NCI-H1417 (cell line): ENCODE results near the gene SMIM38.
"Not testable (repeated sequence)": the region's sequence is repeated elsewhere in the genome, so short reads cannot be mapped to it uniquely, and the experiment has no call there.

Experiments used
- DNase-seq, 3 experiments: peaks; one replicate each; lab custom pipeline; 2025; lab: John Stamatoyannopoulos, UW

SMIM38 gene

DNA sequence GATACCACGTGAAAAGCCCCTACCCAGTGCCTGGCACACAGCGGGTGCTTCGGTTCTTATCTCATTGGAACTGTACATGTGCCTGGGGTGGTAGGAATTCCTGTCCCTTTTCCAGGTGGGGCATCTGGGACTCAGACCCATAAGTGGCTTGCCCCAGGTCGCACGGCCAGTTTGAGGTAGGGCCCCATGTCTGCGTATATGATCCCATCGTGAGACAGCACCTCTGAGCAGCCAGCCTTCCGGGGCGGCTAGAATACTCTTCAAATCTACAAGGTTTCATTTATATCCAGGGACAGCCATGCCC, 33.5 kb upstream of the SMIM38 start:
- no peak for DNase-seq

DNA sequence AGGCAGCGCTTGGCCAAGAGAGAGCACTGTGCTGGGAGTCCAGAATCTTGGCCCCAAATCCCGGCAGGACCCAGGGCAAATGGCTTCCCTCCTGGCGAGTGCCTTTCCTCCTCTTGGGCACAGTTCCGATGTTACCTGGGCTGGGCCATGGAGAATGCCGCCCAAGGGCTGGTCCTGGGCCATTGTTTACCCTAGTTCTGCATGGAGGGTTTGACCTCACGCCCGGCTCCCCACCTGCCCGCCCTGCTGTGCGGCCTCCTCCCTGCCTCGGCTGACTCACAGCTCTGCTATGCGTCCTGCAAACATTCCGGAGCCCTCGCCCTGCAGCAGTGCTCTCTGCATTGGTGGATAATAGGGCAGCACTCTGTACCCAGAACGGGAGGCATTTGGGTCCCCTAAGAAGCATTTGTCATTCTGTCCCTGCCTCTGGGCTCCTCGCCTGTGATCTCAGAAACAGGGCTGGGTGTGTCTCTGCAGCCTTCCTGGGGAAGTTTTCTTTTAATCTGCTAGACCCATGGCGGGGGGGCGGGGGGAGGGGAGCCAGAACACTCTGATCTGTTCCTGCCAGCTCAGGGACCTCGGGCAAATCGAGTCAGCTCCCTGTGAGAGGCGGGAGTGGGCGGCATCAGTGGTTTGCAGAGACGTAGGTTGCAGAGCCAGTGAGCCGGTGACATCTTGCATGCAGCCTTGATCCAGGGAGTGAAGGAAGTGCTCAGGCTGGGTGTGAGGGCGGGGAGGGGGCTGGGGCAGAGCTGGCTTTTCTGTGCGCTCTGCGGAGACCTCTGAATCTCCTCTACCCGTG, 32.9 kb upstream of the SMIM38 start:
- peak in 2 of 3 experiments; percentile 12 to 41 for DNase-seq

DNA sequence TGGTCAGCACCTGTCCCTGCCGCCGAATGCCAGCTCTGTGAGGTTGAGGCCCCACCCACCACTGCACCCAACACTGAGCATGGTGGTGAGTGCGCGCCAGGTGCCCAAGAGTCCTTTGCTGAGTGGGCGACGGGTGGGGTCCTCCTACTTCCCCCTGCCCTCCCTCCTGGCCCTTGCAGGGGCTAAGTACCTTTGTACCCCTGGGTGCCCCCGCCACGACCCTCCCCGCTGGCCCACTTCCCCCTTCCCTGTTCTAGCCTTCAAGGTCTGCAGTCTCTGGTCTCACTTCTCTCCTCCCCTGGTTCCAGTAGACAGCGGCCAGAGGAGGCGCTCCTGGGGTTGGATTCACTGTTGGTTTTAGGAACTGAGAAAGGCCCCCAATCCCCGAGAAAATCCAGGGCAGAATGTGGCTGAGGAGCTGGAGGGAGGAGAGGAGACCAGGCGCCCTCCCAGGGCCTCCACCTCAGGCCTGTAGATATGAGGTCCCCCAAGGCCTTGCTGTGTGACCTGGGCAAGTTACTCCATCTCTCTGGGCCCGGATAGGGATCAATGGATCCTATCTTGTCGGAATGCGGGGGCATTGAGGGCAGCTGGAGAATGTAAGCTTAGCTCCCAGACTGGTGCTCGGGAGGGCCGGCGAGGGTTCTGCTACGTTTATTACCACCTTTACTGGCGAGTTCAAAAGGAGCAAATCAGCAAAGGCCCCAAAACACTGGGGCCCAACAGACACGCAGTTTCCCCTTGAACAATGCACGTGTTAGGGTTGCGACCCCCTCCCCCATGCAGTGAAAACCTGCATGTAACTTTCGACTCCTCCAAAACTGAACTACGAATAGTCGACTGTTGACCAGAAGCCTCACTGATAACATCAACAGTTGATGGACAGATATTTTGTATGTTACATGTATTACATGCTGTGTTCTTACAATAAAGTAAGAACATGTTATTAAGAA, 31.9 kb upstream of the SMIM38 start:
- no peak for DNase-seq

DNA sequence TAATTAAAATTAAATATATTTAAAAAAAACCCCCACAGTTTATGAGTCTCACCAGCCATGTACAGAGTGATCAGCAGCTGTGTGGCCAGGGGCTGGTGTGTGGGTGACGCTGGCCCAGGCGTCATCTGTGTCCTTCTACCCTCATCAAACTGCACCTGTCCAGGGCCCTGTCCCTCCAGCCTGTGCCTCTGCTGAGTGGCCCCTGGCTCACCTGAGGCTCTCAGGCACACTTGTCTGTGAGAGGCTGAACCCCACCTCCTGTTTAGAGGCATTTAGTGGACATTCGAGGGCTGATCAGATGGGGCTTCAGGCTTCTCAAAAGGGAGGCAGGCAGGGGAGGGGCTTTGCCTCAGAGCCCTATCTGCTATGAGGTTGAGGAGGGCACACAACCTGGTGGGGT, 29.9 kb upstream of the SMIM38 start:
- no peak for DNase-seq

DNA sequence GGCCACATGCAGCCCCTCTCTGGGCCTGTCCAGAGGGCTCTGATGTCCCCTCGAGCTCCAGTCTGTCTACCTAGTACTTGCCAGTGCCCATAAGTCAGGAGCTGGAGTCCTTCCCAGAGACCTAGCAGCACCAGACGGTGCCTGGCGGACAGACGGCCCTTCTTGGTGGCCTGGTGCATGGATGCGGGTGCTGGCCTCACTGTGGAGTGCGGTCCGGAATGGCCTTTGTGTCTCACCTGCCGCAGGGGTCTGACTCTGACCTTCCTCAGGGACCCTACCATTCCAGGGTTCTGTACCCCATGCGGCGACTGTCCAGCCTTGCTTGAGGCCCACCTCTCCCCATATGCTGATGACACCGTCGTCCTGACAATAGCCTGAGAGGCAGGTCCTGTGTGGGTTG, 29.4 kb upstream of the SMIM38 start:
- no peak for DNase-seq

DNA sequence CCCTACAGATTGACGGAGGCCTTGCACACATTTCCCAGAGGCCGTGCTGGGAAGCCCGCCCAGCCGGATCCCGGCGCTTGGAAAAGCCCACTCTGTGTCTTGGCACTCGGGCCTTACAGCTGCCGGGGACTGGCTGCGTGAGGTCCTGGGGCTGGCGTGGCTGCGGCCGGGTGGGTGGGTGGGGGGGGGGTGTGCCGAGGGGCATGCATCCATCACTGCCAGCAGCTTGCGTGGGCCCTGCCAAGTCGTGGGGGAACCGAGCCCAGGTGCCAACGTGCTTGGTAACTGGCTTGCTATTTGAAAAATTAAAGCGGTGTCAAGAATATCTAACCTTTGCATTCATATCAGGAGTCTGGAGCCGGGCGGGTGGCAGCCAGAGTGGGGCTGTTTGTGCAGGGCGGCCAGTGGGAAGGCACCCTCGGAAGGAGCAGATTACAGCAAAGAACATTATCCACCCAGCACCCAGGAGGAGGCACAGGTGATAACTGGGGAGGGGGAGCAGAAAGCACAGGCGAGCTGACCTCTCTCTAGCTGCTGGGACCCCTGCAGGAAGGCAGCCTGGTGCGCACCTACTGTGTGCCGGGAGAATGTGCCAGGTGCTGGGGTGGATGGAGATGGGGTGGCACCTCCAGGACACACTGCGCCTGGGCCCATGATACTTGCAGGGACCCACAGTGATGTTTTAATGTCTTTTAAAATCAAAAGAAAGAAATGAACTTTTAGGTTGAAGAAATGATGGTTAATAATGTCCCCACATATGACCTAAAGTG, 28.5 kb upstream of the SMIM38 start:
- no peak for DNase-seq

DNA sequence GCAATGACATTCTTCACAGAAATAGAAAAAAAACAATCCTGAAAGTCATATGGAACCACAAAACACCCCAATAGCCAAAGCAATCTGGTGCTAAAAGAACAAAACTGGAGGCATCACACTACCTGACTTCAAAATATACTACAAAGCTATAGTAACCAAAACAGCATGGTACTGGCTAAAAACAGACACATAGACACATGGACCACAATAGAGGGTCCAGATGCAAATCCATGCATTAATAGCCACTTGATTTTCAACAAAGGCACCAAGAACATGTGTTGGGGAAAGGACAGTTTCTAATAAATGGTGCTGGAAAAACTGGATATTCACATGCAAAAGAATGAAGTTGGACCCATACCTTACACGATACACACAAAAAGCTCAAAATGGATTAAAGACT, 27.9 kb upstream of the SMIM38 start:
- no peak for DNase-seq

DNA sequence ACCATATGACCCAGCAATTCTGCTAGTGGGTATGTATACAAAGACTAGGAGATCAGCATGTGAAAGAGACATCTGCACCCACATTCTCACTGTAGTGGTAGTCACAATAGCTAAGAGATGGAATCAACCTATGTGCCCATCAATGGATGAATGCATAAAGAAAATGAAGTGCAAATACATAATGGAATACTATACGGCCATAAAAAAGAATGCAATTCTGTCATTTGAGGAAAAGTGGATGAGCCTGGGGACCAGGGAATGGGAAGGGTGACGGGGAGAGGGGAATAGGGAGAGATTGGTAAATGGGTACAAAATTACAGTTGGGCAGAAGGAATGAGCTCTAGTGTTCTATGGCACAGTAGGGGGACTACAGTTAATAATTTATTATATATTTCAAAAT, 26.7 kb upstream of the SMIM38 start:
- no peak for DNase-seq

DNA sequence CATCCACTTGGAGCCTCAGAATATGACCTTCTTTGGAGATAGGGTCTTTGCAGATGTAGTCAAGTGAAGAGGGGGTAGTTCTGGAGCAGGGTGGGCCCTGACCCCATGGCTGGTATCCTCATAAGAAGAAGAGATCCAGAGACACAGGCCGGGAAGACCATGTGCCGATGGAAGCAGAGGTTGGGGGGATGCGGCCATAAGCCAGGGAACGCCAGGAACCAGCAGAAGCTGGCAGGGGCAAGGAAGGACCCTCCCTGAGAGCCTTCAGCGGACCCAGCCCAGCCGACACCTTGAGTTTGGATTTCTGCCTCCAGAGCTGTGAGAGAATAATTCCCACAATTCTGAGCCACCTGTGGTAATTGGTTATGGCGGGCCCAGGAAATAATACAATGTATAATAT, 26.1 kb upstream of the SMIM38 start:
- DNase-seq = no peak

DNA sequence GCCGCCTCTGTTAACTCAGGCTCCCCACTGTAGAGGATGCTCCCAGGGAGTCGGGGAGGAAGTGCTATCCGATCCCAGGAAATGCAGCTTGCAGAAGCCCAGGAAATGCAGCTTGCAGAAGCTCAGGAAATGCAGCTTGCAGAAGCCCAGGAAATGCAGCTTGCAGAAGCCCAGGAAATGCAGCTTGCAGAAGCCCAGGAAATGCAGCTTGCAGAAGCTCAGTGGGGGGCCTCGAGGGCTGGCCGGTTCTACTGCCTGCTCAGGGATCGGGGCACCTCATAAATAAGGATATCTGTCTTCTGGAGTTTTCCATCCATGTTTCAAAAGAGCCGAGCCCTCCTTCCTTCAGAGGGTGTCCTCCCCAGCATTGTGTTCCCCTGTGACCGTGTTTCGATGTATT, 25.1 kb upstream of the SMIM38 start:
- no peak for DNase-seq

DNA sequence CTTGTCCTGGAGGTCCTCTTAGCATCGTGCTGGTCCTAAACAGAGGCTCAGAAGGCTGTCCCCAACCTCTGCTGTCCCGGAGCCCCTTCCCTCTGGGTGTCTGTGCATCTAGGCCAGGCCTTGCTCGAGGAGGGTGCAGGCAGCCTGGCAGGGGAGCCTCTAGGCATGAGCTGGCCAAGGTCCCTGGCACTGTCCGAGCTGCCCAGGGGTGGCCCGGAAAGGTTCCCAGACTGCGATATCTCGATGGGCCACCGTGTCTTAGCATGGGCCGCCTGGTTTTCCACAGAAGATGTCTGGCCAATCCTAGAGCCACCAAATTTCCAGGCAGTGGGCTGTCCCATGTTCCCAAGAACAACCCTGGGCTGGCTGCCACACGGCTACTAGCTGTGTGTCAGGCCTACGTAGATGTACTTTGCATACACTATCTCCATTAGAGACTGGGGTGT, 24.6 kb upstream of the SMIM38 start:
- DNase-seq = no peak

DNA sequence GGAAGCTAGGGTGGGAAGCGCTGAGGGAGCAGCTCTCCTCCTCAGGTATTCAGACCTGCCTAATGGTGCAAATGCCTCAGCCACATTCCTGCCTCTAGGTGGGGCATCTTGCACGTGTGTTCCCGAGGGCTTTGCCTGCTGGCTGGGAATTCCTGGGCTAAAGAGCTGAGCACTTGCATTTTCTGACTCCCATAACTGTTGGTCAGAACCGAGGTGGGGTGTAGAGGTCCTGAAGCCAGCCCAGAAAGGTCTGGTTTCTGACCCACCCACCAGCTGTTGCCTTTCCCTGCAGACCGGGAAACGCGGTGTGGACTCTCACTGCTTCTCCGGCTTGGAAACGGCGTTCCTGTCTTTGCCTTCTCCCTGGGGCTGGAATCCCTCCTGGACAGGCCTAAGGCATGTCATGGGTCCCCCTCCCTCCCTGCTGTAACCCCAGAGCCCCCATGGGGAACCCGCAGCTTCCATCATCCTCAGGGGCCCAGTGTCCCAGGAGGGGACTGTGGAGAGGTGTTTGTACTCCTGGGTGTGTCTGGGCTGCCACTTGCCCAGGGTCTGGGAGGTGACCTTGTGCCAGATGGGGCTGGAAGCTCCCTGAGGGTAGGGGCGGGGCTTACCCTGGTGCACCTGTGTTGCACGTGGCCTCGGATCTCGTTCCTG, 24.0 kb upstream of the SMIM38 start:
- DNase-seq = peak in 2 of 3 experiments; percentile 43 to 69

DNA sequence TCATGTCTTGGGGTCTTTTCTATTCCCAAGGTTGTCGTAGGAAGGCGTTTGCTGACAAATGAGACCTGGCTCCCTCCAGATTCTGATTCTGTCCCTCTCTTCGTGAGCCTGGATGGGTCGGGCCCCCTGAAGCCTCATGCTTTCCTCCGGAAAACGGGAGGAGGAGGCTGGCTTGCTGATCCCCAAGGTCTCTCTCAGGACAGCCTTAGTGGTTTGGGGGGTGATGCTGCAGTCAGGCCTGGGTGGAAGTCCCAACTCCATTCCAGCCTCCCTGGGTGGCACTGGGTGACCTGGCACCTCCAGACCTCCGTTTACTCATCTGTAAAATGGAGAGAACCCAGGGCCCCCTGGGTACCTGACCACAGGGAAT, 23.4 kb upstream of the SMIM38 start:
- no peak for DNase-seq

DNA sequence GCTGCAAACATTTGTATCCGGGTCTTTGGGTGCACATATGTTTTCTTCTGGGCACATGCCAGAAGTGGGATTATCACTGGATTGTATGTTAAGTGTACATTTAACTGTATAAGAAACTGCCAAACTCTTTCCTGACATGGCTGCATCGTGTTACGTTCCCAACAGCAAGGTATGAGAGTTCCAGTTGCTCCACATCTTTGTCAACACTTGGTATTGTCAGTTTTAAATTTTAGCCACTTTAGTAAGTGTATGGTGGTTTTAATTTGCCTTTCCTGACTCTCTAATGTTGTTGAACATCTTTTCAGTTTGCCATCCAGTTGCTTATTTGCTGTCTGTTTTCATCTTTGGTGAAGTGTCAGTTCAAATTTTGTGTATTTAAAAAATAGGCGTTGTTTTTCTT, 22.5 kb upstream of the SMIM38 start:
- DNase-seq = no peak

DNA sequence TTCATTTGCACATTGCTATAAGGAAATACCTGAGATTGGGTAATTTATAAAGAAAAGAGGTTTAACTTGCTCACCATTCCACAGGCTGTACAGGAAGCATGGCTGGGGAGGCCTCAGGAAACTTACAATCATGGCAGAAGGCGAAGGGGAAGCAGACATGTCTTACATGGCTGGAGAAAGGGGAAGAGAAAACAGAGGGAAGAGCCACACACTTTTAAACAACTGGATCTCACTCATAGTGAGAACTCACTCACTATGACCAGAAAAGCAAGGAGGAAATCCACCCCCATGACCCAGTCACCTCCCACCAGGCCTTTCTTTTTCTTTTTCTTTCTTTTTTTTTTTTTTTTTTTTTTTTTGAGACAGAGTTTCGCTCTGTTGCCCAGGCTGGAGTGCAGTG, 21.6 kb upstream of the SMIM38 start:
- not testable (repeated sequence) for DNase-seq

DNA sequence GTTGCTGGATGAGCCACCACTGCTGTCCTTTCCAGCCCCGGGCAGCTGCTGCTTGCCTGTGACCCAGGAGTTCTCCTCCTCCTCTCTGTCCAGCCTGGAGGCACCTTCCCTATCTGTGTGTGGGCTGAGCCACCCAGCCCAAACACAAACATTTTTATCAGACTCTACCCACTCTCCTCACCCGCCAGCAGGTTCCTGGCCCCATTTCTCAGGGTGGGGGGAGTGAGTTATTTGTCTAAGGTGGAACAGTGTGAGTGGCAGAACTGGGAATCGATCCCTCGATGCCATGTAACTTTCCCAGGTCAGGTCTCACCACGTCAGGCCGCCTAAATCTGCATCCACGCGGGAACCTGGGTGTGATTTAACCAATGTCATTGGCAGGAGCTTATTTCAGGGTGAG, 20.8 kb upstream of the SMIM38 start:
- no peak for DNase-seq

DNA sequence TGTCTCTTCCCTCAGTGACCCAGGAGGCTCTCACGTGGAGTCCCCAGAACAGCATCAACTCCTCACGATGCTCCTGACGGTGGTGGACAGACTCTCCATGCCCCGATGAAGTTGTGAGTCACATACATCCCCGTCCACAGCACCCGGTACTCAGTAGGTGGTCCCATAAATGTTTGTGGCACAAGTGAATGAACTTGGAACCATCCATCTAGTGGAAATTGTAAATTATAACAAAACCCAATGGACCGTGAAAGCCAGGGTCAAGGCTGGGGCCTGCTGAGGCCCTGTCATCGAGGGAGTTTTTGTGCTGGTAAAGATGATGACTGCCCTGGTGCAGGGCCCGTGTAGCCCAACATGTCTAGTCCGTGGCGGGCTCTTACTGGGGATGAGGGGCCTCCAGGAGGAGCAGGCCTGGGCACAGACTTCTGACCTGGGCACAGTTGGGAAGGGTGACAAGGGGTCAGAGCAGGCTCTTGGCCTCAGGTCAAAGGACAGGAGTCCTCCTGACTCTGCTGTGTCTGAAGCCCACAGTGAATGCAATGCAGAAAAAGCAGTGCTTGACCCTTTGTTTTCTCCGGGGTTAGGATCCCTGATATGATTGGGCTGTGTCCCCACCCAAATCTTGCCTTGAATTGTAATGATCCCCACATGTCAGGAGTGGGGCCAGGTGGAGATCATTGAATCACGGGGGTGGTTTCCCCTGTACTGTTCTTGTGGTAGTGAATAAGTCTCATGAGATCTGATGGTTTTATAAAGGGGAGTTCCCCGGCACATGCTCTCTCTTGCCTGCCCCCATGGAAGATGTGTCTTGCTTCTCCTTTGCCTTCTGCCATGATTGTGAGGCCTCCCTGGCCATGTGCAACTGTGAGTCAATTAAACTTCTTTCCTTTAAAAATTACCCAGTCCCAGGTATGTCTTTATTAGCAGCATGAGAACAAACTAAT, 20.0 kb upstream of the SMIM38 start:
- no peak for DNase-seq

DNA sequence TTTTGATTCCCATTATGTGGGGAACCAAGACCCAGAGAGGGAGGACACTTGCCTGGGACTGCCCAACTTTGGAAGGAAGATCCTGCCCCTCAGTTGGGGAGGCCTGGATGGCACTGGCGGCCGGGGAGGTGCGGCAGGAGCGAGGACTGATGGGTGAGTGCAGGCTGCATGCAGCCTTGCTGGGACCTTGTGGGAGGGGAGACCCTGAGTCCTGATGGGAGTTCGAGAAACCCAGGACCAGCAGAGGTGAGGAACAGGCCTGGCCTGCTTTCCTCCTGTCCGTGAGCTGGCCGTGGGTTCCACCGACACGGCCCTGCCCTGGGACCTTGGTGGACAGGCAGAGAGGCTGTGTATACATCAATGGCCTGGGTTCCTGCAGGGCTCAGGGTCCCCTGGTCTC, 19.3 kb upstream of the SMIM38 start:
- no peak for DNase-seq

DNA sequence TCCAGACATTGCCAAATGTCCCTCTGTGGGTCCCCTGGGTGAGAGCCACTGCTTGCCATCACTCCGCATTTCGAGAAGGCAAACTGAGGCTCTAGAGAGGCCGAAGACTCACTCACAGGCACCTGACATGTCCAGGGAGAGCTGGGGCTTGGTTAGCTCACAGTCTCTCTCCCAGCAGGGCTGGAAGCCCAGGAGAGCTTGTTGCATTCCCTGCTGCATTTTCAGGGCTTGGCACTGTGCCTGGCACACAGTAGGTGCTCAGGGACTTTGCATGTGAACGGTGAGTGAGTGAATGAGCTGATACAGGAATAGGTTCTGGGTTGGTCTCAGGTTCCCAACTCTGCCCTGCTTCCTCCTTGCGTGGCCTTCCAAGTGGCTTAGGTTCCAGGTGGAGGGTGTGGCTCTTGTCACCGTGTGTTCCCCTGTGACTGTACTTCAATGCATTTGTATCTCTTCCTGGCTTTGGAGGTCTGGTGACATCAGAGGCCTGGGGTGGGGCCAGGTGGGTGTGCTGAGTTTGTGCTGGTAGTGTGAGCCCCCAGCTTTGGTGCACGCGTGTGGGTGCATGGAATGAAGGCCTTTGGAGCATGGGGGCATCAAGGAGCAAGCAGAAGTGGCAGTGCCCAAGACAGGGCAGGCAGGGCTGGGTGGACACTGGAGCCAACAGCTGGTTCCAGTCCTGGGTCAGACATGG, 18.4 kb upstream of the SMIM38 start:
- DNase-seq = no peak

DNA sequence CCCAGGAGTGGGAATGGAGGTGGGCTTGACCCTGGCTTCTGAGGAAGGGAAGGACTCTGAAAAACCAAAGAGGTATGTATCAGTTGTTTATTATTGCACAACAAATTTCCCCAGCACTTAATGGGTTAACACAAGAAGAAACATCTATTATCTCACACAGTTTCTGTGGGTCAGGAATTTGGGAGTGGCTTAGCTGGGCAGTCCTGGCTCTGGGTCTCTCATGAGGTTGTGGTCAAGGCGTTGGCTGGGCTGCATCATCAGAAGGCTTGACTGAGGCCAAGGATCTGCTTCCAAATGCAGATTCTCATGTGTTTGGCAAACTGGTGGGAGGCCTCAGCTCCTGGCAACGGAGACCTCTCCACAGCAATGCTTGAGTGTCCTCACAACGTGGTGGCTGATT, 17.5 kb upstream of the SMIM38 start:
- DNase-seq = no peak
